NCI-H524 (cell line): ENCODE results near the gene LRP5.
"Not testable (repeated sequence)": the region's sequence is repeated elsewhere in the genome, so short reads cannot be mapped to it uniquely, and the experiment has no call there.

Experiments used
- DNase-seq, 2 experiments: peaks; one replicate each; lab custom pipeline; 2025; lab: John Stamatoyannopoulos, UW

LRP5 gene

DNA sequence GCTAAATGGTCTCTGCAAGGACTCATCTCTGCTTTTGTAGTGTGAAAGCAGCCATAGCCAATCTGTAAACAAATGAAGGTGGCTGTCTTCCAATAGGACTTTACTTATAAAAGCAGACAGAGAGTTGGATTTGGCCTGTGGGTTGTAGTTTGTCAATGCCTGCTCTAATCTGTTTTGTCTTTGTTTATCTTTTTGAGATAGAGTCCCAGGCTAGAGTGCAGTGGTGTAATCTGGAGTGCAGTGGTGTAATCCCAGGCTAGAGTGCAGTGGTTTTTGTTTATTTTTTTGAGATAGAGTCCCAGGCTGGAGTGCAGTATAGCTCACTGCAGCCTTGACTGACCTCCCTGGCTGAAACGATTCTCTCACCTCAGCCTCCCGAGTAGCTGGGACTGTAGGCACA lies 156.7 kb downstream of the LRP5 start:
- no peak for DNase-seq

- DNase-seq, result no peak
Measured at GRCh38 chr11:68469642-68470041, 157.3 kb downstream of the LRP5 start.

DNA sequence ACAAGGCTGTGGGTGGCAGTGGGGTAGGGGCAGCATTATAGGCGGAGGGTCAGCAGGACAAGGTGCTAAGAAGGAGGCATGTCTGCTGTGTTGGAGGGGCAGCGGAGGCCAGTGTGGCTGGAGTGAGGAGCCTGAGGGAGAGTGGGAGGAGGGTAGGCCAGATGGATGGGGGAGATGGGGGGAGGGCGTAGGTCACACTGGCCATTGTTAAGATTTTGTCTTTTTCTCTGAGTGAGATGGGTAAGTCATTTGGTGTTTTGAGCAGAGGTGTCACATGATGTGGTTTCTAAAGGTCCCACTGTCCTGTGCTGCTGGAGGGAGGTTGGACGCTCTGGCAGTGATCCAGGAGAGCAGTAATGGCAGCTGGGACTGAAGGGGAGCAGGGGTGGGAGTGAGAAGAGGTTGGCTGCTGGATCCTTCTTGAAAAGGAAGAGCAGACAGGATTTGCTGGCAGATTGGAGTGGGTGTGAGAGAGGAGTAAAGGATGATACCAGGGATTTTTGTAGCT lies 158.0 kb downstream of the LRP5 start:
- DNase-seq, result peak; percentile 85 to 90

GRCh38 chr11:68471360-68472340 lies 159.3 kb downstream of the LRP5 start:
- no peak for DNase-seq

GRCh38 chr11:68472778-68473177 lies 160.4 kb downstream of the LRP5 start:
- no peak for DNase-seq

- DNase-seq, result no peak
Measured at GRCh38 chr11:68473693-68474092, 161.3 kb downstream of the LRP5 start.

GRCh38 chr11:68475626-68476025 lies 163.2 kb downstream of the LRP5 start:
- DNase-seq, result not testable (repeated sequence)

DNA sequence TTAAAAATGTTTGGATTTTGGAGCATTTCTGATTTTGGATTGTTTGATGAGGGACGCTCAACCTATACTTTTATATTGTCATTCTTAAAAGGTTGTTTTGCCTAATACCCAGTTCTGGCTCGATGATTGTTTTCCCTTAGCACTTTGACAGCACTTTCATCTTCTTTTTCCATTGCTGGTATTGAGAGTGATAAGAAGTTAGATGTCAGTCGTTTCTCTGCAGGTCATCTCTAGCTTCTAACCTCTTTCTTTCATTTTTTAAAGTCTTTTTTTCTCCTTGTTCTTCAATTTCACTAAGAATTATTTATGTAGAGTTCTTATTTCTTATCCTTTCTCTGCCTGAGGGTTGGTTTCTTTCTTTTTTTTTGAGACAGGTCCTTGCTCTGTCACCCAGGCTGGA lies 167.0 kb downstream of the LRP5 start:
- DNase-seq, result no peak

DNA sequence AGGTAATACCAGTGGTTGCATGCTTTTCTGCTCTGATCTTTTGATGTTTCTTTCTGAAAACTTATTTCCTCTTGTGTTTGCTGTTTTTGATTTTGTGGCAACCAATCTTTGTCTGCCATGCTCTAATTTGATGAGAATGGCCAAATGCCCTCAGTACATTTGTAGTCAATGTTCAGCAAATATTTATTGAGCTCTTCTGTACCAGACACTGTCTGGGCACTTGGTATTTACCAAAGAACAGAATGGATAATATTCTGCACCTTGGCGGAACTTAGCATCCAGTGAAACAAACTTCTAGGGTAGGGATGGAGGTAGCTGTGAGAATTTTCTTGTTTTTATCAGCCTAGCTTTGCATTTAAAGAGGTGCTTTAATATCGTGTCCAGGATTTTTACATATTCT lies 167.8 kb downstream of the LRP5 start:
- no peak for DNase-seq

DNA sequence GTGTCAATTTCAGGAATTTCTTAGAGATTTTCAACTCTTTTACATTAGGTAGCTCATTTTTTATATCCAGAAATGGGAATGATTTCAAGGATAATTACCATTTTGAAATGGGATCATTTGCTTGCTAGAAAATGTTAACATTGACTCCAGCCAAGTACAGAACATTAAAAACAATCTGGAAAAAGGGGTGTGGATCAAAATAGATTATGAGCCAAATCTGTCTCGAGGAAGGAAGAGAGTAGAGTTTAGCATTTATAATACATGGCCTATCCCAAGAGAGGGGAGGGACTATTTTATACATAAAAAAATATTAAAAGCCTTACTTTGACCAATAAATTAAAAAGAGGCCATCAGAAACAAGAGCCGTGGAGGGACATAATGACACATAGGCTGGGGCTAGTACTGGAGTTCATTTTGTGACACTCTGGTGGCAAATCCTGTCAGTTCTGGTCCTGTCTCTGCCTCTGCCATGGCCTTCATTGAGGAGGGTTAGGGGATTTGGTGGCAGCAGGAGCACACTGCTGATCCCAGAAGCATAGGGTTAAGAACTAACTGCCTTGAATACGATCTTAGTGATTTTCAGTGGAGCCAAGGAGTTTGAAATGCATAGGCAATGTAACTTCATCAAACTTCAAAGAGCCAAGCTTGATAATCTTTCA lies 168.6 kb downstream of the LRP5 start:
- no peak for DNase-seq

DNA sequence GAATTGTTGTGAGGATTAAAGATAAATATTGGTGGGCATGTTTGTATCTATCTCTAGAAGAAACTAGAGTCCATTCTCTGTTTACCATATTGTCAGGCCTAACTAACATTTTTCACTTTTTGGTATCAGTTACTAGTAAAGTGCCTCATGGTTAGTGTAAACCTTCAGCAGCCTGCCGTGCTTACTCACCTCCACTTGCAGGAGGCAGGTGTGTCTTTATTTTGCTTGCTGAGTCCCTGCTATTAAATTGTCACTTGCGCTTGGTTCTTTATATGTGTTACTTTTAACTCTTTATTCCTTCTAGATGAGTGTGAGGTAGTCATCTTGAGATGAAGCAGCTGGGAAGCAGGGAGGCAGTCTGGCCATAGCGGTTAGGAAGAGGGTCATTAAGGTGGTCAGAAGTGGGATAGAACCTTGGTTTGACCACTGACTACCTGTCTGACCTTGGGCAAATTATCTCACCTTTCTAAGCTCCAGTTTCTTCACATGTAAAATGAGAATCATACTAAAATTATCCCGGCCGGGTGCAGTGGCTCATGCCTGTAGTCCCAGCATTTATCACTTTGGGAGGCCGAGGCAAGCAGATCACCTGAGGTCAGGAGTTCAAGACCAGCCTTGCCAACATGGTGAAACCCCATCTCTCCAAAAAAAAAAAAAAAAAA lies 169.3 kb downstream of the LRP5 start:
- DNase-seq, result no peak

- no peak for DNase-seq
Measured at GRCh38 chr11:68488623-68489022, 176.2 kb downstream of the LRP5 start.

DNA sequence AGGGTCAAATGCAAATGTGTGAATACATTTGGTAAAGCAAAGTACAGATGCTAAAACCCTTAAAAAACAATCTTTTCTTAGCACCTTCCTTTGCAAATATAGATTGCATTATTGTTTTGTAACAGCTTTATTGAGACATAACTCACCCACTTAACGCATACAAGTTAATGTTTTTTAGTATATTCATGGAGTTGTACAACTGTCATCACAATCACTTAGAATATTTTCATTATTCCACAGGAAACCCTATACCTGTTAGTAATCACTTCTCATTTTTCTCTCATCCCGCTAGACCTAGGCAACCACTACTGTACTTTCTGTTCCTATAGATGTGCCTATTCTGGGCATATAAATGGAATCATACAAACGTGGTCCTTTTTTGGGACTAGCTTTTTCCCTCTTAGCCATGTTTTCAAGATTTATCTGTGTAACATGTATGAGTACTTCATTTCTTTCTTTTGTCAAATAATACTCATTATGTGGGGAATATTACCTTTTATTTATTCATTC lies 182.9 kb downstream of the LRP5 start:
- DNase-seq, result no peak

- DNase-seq, result no peak
Measured at GRCh38 chr11:68495872-68496271, 183.5 kb downstream of the LRP5 start.

DNA sequence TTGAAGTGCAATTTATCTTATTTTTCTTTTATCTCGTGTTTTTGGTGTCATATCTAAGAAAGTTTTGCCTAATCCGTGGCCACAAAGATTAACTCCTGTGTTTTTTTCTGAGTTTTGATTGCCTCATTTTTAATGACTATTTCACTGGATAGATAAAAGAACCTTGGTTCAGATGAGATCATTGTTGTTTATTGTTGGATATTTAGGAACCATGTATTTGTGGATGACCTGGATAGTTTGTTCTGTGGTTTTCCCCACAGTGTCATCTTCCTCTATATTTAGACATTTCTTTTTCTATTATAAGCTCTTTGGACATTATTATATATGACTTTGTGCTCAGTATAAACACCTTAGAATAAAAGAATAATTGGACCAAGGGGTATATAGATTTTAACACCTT lies 185.4 kb downstream of the LRP5 start:
- no peak for DNase-seq

GRCh38 chr11:68498321-68498720 lies 185.9 kb downstream of the LRP5 start:
- DNase-seq, result no peak
